ENCODE data around the gene KASH5. TPM values are rescaled to one million over a fixed set of nuclear protein-coding genes. Genes with fewer than 3 reads are reported as not detected.

KASH5 gene
- polyA plus RNA-seq, 2 of the 4 experiments (the other 2 are of a cell fraction), result 0.08 to 0.17 TPM

DNA sequence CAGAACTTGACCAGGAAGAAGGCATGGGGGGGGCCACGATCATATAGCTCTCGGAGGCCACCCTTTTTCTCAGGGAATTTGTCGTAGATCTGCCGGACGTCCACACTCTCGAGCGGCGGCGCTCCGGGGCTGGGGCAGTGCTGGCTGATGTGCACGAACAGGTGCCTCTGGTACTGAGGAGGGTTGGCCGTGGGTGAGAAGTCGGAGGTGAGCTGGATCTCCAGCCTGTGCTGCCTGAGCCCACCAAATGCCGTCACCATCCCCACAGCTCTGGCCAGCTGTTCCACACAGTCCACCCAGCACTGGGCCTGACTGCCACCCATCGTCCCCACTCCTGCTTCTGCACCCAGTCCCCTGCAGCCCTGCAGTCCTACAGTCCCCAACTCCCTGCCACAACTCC lies 40.9 kb upstream of the KASH5 start (continued):
- TF ChIP-seq CEBPB (IDR thresholded peaks at IDR 0.05) (no peak), HOXB13 (CRISPR knock-in tag; IDR thresholded peaks at IDR 0.05; ENCODE audit: low read depth) (no peak)

GRCh38 chr19:49347835-49348234 lies 40.2 kb upstream of the KASH5 start:
- FAIRE-seq (peak; percentile 89), ATAC-seq (peak; percentile 88 to 97), DNase-seq (ENCODE audit: low read depth in 1 of 2, low spot score in 1 of 2) (peak; percentile 81 to 92)
- Histone ChIP-seq H3K4me1 (no peaks in the 10 kb centered on the region), H3K9me3 (peaks cover 8% of the 10 kb centered on the region; the same call in 2 of the 3 replicates), H3K4me2 (no peak overlapping the region), H3K4me3 (no peak overlapping the region), H3K27ac (no peak overlapping the region)
- 61% methylated on average over 3 of the region's 3 CpGs for WGBS (ENCODE audit: missing lambda C conversion rate)
- ChIA-PET POLR2A (no interaction called here), CTCF (interaction anchor here (0.8 to 2.6 kb wide), 8 partner anchors 8 to 123 kb away, joined by 4 to 8 read pairs (median 6); partner anchors contain the start of gene CD37)
- TF ChIP-seq HEYL (CRISPR knock-in tag; IDR thresholded peaks at IDR 0.05), result no peak
- TF ChIP-seq USF2 (IDR thresholded peaks at IDR 0.05), result peak; percentile 74
- no peak for TF ChIP-seq BCL3 (IDR thresholded peaks at IDR 0.05)
- no peak for TF ChIP-seq HDAC2 (IDR thresholded peaks at IDR 0.05)
- TF ChIP-seq FOSL2 (IDR thresholded peaks at IDR 0.05), result no peak
- TF ChIP-seq FOSL2 (CRISPR knock-in tag; IDR thresholded peaks at IDR 0.05), result no peak
- TF ChIP-seq, protein P1, sequence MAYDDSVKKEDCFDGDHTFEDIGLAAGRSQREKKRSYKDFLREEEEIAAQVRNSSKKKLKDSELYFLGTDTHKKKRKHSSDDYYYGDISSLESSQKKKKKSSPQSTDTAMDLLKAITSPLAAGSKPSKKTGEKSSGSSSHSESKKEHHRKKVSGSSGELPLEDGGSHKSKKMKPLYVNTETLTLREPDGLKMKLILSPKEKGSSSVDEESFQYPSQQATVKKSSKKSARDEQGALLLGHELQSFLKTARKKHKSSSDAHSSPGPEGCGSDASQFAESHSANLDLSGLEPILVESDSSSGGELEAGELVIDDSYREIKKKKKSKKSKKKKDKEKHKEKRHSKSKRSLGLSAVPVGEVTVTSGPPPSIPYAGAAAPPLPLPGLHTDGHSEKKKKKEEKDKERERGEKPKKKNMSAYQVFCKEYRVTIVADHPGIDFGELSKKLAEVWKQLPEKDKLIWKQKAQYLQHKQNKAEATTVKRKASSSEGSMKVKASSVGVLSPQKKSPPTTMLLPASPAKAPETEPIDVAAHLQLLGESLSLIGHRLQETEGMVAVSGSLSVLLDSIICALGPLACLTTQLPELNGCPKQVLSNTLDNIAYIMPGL (CRISPR knock-in tag; IDR thresholded peaks at IDR 0.05; ENCODE audit: borderline replicate concordance), result no peak
- no peak for TF ChIP-seq MAZ (IDR thresholded peaks at IDR 0.05; ENCODE audit: borderline replicate concordance, low read depth, low read length)

GRCh38 chr19:49348305-49349189 lies 39.5 kb upstream of the KASH5 start:
- ATAC-seq (no peak), FAIRE-seq (no peak)

GRCh38 chr19:49349567-49349966 lies 38.5 kb upstream of the KASH5 start:
- ChIA-PET POLR2A (no interaction called here), CTCF (interaction anchor here (1.2 to 2.6 kb wide), 4 partner anchors 10 to 93 kb away, joined by 4 to 7 read pairs (median 6); no protein-coding TSS in a partner anchor)
- H3K27ac ChIP-seq, result no peak overlapping the region
- DNase-seq (ENCODE audit: low read depth in 1 of 2, low spot score in 1 of 2) (no peak), FAIRE-seq (no peak), ATAC-seq (no peak)
- H3K4me3 ChIP-seq, result no peak overlapping the region
- whole genome bisulfite sequencing (ENCODE audit: missing lambda C conversion rate), result 94% methylated on average over 2 of the region's 2 CpGs
- H3K9me3 ChIP-seq, result peaks cover 8% of the 10 kb centered on the region; the same call in 2 of the 3 replicates
- no peaks in the 10 kb centered on the region for H3K4me1 ChIP-seq
- H3K4me2 ChIP-seq, result no peak overlapping the region
- TF ChIP-seq USF2 (IDR thresholded peaks at IDR 0.05) (no peak), E2F6 (IDR thresholded peaks at IDR 0.05; ENCODE audit: borderline replicate concordance, low read depth) (no peak), EHF (CRISPR knock-in tag; IDR thresholded peaks at IDR 0.05) (no peak), MAX (IDR thresholded peaks at IDR 0.05) (no peak), CBX2 (IDR thresholded peaks at IDR 0.05; ENCODE audit: borderline replicate concordance, low read depth) (no peak), GATA3 (IDR thresholded peaks at IDR 0.05; ENCODE audit: borderline replicate concordance) (no peak), BCL3 (IDR thresholded peaks at IDR 0.05) (no peak)
- TF ChIP-seq, protein P1 (CRISPR knock-in tag; IDR thresholded peaks at IDR 0.05; ENCODE audit: borderline replicate concordance), result no peak

More at GRCh38 chr19:49348305-49349189, 39.5 kb upstream of the KASH5 start:
- Histone ChIP-seq H3K4me1 (no peaks in the 10 kb centered on the region), H3K4me3 (no peak overlapping the region), H3K27ac (no peak overlapping the region), H3K9me3 (peaks cover 8% of the 10 kb centered on the region; the same call in 2 of the 3 replicates), H3K4me2 (no peak overlapping the region)
- WGBS (ENCODE audit: missing lambda C conversion rate), result 89% methylated on average over 11 of the region's 12 CpGs
- peak; percentile 28; the same call in 1 of the 2 replicates for TF ChIP-seq USF2 (IDR thresholded peaks at IDR 0.05)
- TF ChIP-seq HOXB5 (CRISPR knock-in tag; IDR thresholded peaks at IDR 0.05), result no peak
- ChIA-PET CTCF (interaction anchor here (0.8 to 2.6 kb wide), 8 partner anchors 9 to 123 kb away, joined by 4 to 8 read pairs (median 5); partner anchors contain the start of gene CD37), POLR2A (no interaction called here)
- DNase-seq (ENCODE audit: low read depth in 1 of 2, low spot score in 1 of 2), result no peak

All from A549 (cell line).